PC-3 (cell line): ENCODE data around the gene LRRN4. TPM values are rescaled to one million over a fixed set of nuclear protein-coding genes. Genes with fewer than 3 reads are reported as not detected.

Source experiments
- ATAC-seq: fragments of 200-7000 bp; cut with Tn5 transposase; 2 replicates; pipeline ENCODE4 v1.9.1; 2020; ENCODE audit warnings: mild to moderate bottlenecking, moderate library complexity
- BruUV-seq: library from RNA; stranded (reverse); fragments of 400-500 nt; replicated peaks from 2 replicates; lab custom pipeline; 2021; lab: Mats Ljungman, UMichigan
- CTCF ChIA-PET: fragments of 300-600 bp; sonication (Branson Sonifier 250); formaldehyde crosslinking; loops from one replicate; lab custom pipeline; 2022; ENCODE audit warnings: antibody characterized with exemption; lab: Charles Lee
- POLR2A ChIA-PET: fragments of 300-600 bp; sonication (Branson Sonifier 250); formaldehyde crosslinking; loops from one replicate; lab custom pipeline; 2022; ENCODE audit warnings: antibody characterized with exemption; ENCODE audit not compliant: unreplicated experiment; lab: Charles Lee
- DNase-seq: peaks from one replicate; pipeline ENCODE4 v3.0.0-alpha.2; 2015
- H2AFZ ChIP-seq: fragments of 300-600 bp; sonication (generic); 2 replicates; pipeline ENCODE4 v1.6.0; 2016; ENCODE audit warnings: antibody characterized with exemption, low read length
- H3F3A ChIP-seq: fragments of 300-600 bp; sonication (generic); one replicate; pipeline ENCODE4 v1.6.0; 2017; ENCODE audit warnings: antibody characterized with exemption, low read length, control low read depth, mild to moderate bottlenecking; ENCODE audit not compliant: unreplicated experiment
- H3K27ac ChIP-seq: fragments of 300-600 bp; sonication (generic); 2 replicates; pipeline ENCODE4 v1.5.1; 2016; ENCODE audit warnings: mild to moderate bottlenecking, low read length
- H3K27me3 ChIP-seq: fragments of 300-600 bp; sonication (generic); 2 replicates; pipeline ENCODE4 v1.6.1; 2016; ENCODE audit warnings: low read length, mixed read lengths
- H3K36me3 ChIP-seq: fragments of 300-600 bp; sonication (generic); 2 replicates; pipeline ENCODE4 v1.6.1; 2016; ENCODE audit warnings: low read depth, mixed run types, low read length, mixed read lengths
- H3K4me1 ChIP-seq: fragments of 300-600 bp; sonication (generic); 2 replicates; pipeline ENCODE4 v1.5.1; 2016; ENCODE audit warnings: low read length; ENCODE audit not compliant: insufficient read depth
- H3K4me2 ChIP-seq: fragments of 300-600 bp; sonication (generic); 2 replicates; pipeline ENCODE4 v1.6.0; 2016; ENCODE audit warnings: low read length
- H3K4me3 ChIP-seq: fragments of 300-600 bp; sonication (generic); 2 replicates; pipeline ENCODE4 v1.5.1; 2016; ENCODE audit warnings: mild to moderate bottlenecking, low read length, mixed read lengths
- H3K79me2 ChIP-seq: fragments of 300-600 bp; sonication (generic); 2 replicates; pipeline ENCODE4 v1.6.1; 2017; ENCODE audit warnings: low read length, mixed read lengths
- H3K9ac ChIP-seq: fragments of 300-600 bp; sonication (generic); 2 replicates; pipeline ENCODE4 v1.6.0; 2016; ENCODE audit warnings: mild to moderate bottlenecking, low read length
- H3K9me2 ChIP-seq: fragments of 300-600 bp; sonication (generic); replicated peaks from 2 replicates; pipeline ENCODE4 v1.6.1; 2016; ENCODE audit warnings: mixed run types, low read length, mixed read lengths
- H3K9me3 ChIP-seq: fragments of 300-600 bp; sonication (generic); 2 replicates; pipeline ENCODE4 v1.6.1; 2016; ENCODE audit warnings: low read length, mixed read lengths
- H4K20me1 ChIP-seq: fragments of 300-600 bp; sonication (generic); 2 replicates; pipeline ENCODE4 v1.6.1; 2016; ENCODE audit warnings: low read length, mixed read lengths
- CTCF ChIP-seq: fragments of 300-600 bp; sonication (generic); conservative IDR thresholded peaks from 2 replicates; pipeline ENCODE4 v1.5.1; 2017; ENCODE audit warnings: antibody characterized with exemption, low read depth, mild to moderate bottlenecking, low read length
- EZH2 ChIP-seq: fragments of 300-600 bp; sonication (generic); IDR thresholded peaks from one replicate; pipeline ENCODE4 v1.6.1; 2017; ENCODE audit warnings: antibody characterized with exemption, mild to moderate bottlenecking, low read length; ENCODE audit not compliant: unreplicated experiment
- EZH2phosphoT487 ChIP-seq: fragments of 300-600 bp; sonication (generic); IDR thresholded peaks from 2 replicates; pipeline ENCODE4 v1.6.1; 2018; ENCODE audit warnings: mild to moderate bottlenecking, antibody characterized with exemption, low read length, borderline replicate concordance
- intact Hi-C: fragments of 100-400 bp; cut with micrococcal nuclease; formaldehyde crosslinking; loops from 2 replicates; pipeline ENCODE4 v1.9.0; 2023
- total RNA-seq: library from RNA; depleted of rRNA; stranded (reverse); fragments of >200 nt; gene quantifications from 2 replicates; pipeline ENCODE4 v1.2.3, GENCODE V29; 2014

Gene LRRN4
- total RNA-seq, 1 experiment from 2014 or later = 0.44 TPM

- ATAC-seq (no peak), DNase-seq (no peak)
- Histone ChIP-seq H3K9me3 (no peaks in the 10 kb centered on the region), H3K36me3 (no peaks in the 10 kb centered on the region), H3K27me3 (no peaks in the 10 kb centered on the region), H3F3A (no peaks in the 10 kb centered on the region), H3K9me2 (no peaks in the 10 kb centered on the region), H2AFZ (no peak overlapping the region), H4K20me1 (no peaks in the 10 kb centered on the region), H3K4me3 (no peak overlapping the region), H3K79me2 (no peaks in the 10 kb centered on the region), H3K27ac (no peak overlapping the region), H3K9ac (no peak overlapping the region), H3K4me1 (no peaks in the 10 kb centered on the region), H3K4me2 (no peak overlapping the region)
- no TSS peak for BruUV-seq
- POLR2A ChIA-PET = no interaction called here
- TF ChIP-seq EZH2 (no peak), CTCF (no peak), EZH2phosphoT487 (no peak)
- CTCF ChIA-PET = no interaction called here
- intact Hi-C loops = no loop called here
Measured at GRCh38 chr20:6046432-6046831, 7.4 kb downstream of the LRRN4 start.

DNA sequence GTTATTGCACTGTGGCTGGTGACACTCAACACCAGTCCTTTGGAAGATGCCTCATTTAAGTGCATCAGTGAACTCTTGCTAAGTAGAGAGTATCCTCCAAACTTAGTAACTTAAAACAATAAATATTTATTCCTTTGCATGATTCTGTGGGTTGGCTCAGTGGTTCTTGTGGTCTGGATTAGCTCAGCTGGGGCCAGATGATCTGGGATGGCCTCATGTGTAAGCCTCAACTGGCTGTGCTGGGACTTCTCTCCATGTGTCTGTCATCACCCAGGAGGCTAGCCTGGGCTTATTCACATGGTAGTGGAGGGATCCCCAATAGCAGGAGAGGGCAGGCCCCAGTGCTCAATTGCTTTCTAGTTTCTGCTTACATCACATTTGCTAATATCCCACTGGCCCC, 8.3 kb downstream of the LRRN4 start:
- no peak for TF ChIP-seq EZH2phosphoT487
- TF ChIP-seq EZH2 = no peak
- TF ChIP-seq CTCF = no peak
- Histone ChIP-seq H3K27me3 (no peaks in the 10 kb centered on the region), H3F3A (no peaks in the 10 kb centered on the region), H3K27ac (no peak overlapping the region), H3K4me2 (no peak overlapping the region), H3K4me3 (no peak overlapping the region), H3K4me1 (no peaks in the 10 kb centered on the region), H3K9me2 (no peaks in the 10 kb centered on the region), H3K36me3 (peaks cover 4% of the 10 kb centered on the region; the same call in 1 of the 2 replicates), H3K79me2 (no peaks in the 10 kb centered on the region), H3K9ac (no peak overlapping the region), H4K20me1 (no peaks in the 10 kb centered on the region), H3K9me3 (no peaks in the 10 kb centered on the region), H2AFZ (no peak overlapping the region)
- DNase-seq (no peak), ATAC-seq (no peak)
- ChIA-PET POLR2A (no interaction called here), CTCF (no interaction called here)
- BruUV-seq = no TSS peak
- intact Hi-C loops = no loop called here

GRCh38 chr20:6044115-6044514, 9.7 kb downstream of the LRRN4 start:
- no peaks in the 10 kb centered on the region for H3F3A ChIP-seq
- ChIA-PET CTCF (no interaction called here), POLR2A (no interaction called here)
- TF ChIP-seq EZH2phosphoT487 (no peak), CTCF (no peak), EZH2 (no peak)
- no peaks in the 10 kb centered on the region for H3K27me3 ChIP-seq
- intact Hi-C loops = no loop called here
- no peak overlapping the region for H2AFZ ChIP-seq
- H3K36me3 ChIP-seq = peaks cover 10% of the 10 kb centered on the region
- H4K20me1 ChIP-seq = no peaks in the 10 kb centered on the region
- H3K4me2 ChIP-seq = no peak overlapping the region
- H3K9me3 ChIP-seq = no peaks in the 10 kb centered on the region
- H3K9ac ChIP-seq = no peak overlapping the region
- no peak overlapping the region for H3K4me3 ChIP-seq
- H3K79me2 ChIP-seq = no peaks in the 10 kb centered on the region
- no TSS peak for BruUV-seq
- H3K27ac ChIP-seq = no peak overlapping the region
- no peaks in the 10 kb centered on the region for H3K9me2 ChIP-seq
- no peaks in the 10 kb centered on the region for H3K4me1 ChIP-seq
- DNase-seq (no peak), ATAC-seq (no peak; the same call in 1 of the 2 replicates)
